ENCODE measurements around the gene PTTG1IP.

Gene PTTG1IP

GRCh38 chr21:44813727-44814126 is 59.8 kb downstream of the PTTG1IP start:
- ChIA-PET POLR2A (interaction anchor here (1.0 kb wide), 1 partner anchor 12 kb away, joined by 3 read pairs; the partner anchor contains the start of gene UBE2G2), CTCF (no interaction called here)
- H3K36me3 ChIP-seq (ENCODE audit: control insufficient read depth in 2 of 2, insufficient read depth in 1 of 2, low read length in 2 of 2), result peaks cover 5 to 38% of the 10 kb centered on the region in 2 experiments; a peak in 2 of 3 replicates

GRCh38 chr21:44813149-44813548 is 60.3 kb downstream of the PTTG1IP start:
- Histone ChIP-seq H3K9me3 (ENCODE audit: control insufficient read depth, insufficient read depth, low read depth, low read length) (no peaks in the 10 kb centered on the region), H3K36me3 (ENCODE audit: control insufficient read depth in 2 of 2, insufficient read depth in 1 of 2, low read length in 2 of 2) (peaks cover 7 to 44% of the 10 kb centered on the region in 2 experiments; a peak in 2 of 3 replicates), H3K4me1 (ENCODE audit: control insufficient read depth, insufficient read depth, low read length) (no peaks in the 10 kb centered on the region), H3K4me3 (ENCODE audit: low read depth, low read length) (no peak overlapping the region), H3K27ac (ENCODE audit: extremely low read depth, low read depth, low read length) (no peak overlapping the region)
- ChIA-PET POLR2A (interaction anchor here (1.0 kb wide), 1 partner anchor 11 kb away, joined by 3 read pairs; the partner anchor contains the start of gene UBE2G2), CTCF (interaction anchor here (0.5 to 1.1 kb wide), 4 partner anchors 12 to 319 kb away, joined by 3 to 6 read pairs (median 4); partner anchors contain the start of gene UBE2G2)
- TF ChIP-seq ZNF362 (tag by site-specific recombination; IDR thresholded peaks at IDR 0.05) (no peak), ZIC2 (tag by site-specific recombination; IDR thresholded peaks at IDR 0.05) (peak; percentile 84)

More at GRCh38 chr21:44813727-44814126, 59.8 kb downstream of the PTTG1IP start:
- H3K4me3 ChIP-seq (ENCODE audit: low read depth, low read length), result no peak overlapping the region
- H3K4me1 ChIP-seq (ENCODE audit: control insufficient read depth, insufficient read depth, low read length), result no peaks in the 10 kb centered on the region
- TF ChIP-seq ZBTB6 (tag by site-specific recombination; IDR thresholded peaks at IDR 0.05) (no peak), AEBP2 (tag by site-specific recombination; IDR thresholded peaks at IDR 0.05; ENCODE audit: borderline replicate concordance) (no peak), ZNF148 (tag by site-specific recombination; IDR thresholded peaks at IDR 0.05; ENCODE audit: borderline replicate concordance) (no peak), ZNF140 (tag by site-specific recombination; IDR thresholded peaks at IDR 0.05) (no peak), KLF8 (tag by site-specific recombination; IDR thresholded peaks at IDR 0.05) (no peak), MZF1 (tag by site-specific recombination; IDR thresholded peaks at IDR 0.05; ENCODE audit: borderline replicate concordance) (no peak), ZNF658 (tag by site-specific recombination; IDR thresholded peaks at IDR 0.05) (no peak), ZNF248 (tag by site-specific recombination; IDR thresholded peaks at IDR 0.05) (no peak), ZNF174 (tag by site-specific recombination; IDR thresholded peaks at IDR 0.05) (no peak), ZNF146 (tag by site-specific recombination; IDR thresholded peaks at IDR 0.05) (no peak), ZNF629 (tag by site-specific recombination; IDR thresholded peaks at IDR 0.05) (no peak), ZNF544 (tag by site-specific recombination; IDR thresholded peaks at IDR 0.05) (no peak), ZFP3 (tag by site-specific recombination; IDR thresholded peaks at IDR 0.05; ENCODE audit: low read depth) (no peak)
- no peaks in the 10 kb centered on the region for H3K9me3 ChIP-seq (ENCODE audit: control insufficient read depth, insufficient read depth, low read depth, low read length)
- no peak overlapping the region for H3K27ac ChIP-seq (ENCODE audit: extremely low read depth, low read depth, low read length)

- ChIA-PET CTCF (interaction anchor here (0.5 to 1.1 kb wide), 4 partner anchors 11 to 319 kb away, joined by 3 to 6 read pairs (median 4); partner anchors contain the start of gene UBE2G2), POLR2A (interaction anchor here (0.6 to 1.0 kb wide), 2 partner anchors 11 to 1409 kb away, joined by 3 to 4 read pairs; partner anchors contain the start of gene UBE2G2)
- no peaks in the 10 kb centered on the region for H3K4me1 ChIP-seq (ENCODE audit: control insufficient read depth, insufficient read depth, low read length)
- no peak overlapping the region for H3K4me3 ChIP-seq (ENCODE audit: low read depth, low read length)
- no peaks in the 10 kb centered on the region for H3K9me3 ChIP-seq (ENCODE audit: control insufficient read depth, insufficient read depth, low read depth, low read length)
- peaks cover 9 to 48% of the 10 kb centered on the region in 2 experiments; a peak in 2 of 3 replicates for H3K36me3 ChIP-seq (ENCODE audit: control insufficient read depth in 2 of 2, insufficient read depth in 1 of 2, low read length in 2 of 2)
- H3K27ac ChIP-seq (ENCODE audit: extremely low read depth, low read depth, low read length), result no peak overlapping the region
- no peak for TF ChIP-seq ZNF148 (tag by site-specific recombination; IDR thresholded peaks at IDR 0.05; ENCODE audit: borderline replicate concordance)
- no peak for TF ChIP-seq BCL11A (tag by site-specific recombination; IDR thresholded peaks at IDR 0.05; ENCODE audit: low read depth)
- TF ChIP-seq ZNF433 (tag by site-specific recombination; IDR thresholded peaks at IDR 0.05; ENCODE audit: low read depth), result no peak
- no peak for TF ChIP-seq MEIS1 (CRISPR knock-in tag; IDR thresholded peaks at IDR 0.05; ENCODE audit: borderline replicate concordance)
- no peak for TF ChIP-seq ZNF391 (tag by site-specific recombination; IDR thresholded peaks at IDR 0.05; ENCODE audit: borderline replicate concordance, low read depth)
- no peak for TF ChIP-seq FEZF1 (tag by site-specific recombination; IDR thresholded peaks at IDR 0.05)
- no peak for TF ChIP-seq ZNF621 (tag by site-specific recombination; IDR thresholded peaks at IDR 0.05)
- TF ChIP-seq ZNF768 (tag by site-specific recombination; IDR thresholded peaks at IDR 0.05), result no peak
- no peak for TF ChIP-seq ZBTB48 (tag by site-specific recombination; IDR thresholded peaks at IDR 0.05)
Measured at GRCh38 chr21:44812640-44813039, 60.9 kb downstream of the PTTG1IP start.

Data from HEK293 (cell line).